Measurements from ENCODE around the gene CD99L2. TPM values are rescaled to one million over a fixed set of nuclear protein-coding genes. Genes with fewer than 3 reads are reported as not detected.

CD99L2 gene
- total and polyA plus RNA-seq, 4 donors, result 9.7 to 39.8 (median 23.8) TPM

DNA sequence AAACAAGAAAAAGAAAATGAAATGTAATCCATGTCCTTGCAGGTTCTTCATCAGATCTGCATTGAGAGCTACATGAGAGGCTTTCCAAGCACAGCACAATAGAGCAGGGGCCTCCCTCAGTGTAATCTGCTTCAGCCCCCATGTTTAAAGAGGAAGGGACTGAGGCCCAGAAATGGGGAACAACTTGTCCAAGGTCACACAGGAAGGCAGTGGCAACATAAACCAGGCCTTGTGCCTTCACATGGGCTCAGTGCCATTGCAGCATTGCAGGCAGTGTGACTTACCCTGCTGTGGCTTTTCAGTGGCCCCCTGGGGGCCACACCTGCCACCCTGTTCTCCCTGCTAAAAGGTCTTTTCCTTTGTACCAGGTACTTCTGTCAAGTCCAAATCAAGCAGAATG is 20.9 kb upstream of the CD99L2 start:
- no peak for DNase-seq (ENCODE audit: low spot score)
- Histone ChIP-seq H3K9ac (ENCODE audit: low read depth in 1 of 2, low read length in 2 of 2) (no peak overlapping the region), H3K27ac (ENCODE audit: low read depth in 1 of 2, low read length in 2 of 2) (no peak overlapping the region), H3K9me3 (ENCODE audit: control insufficient read depth in 4 of 4, low read length in 3 of 4) (peaks cover 0 to 2% (median 0%) of the 10 kb centered on the region in 4 donors), H3K36me3 (ENCODE audit: control insufficient read depth in 4 of 4, insufficient read depth in 3 of 4, low read depth in 1 of 4, low read length in 3 of 4) (no peaks in the 10 kb centered on the region), H3K4me3 (ENCODE audit: low read depth in 1 of 3, low read length in 3 of 3) (no peak overlapping the region), H3K27me3 (ENCODE audit: control insufficient read depth in 4 of 4, insufficient read depth in 4 of 4, low read length in 3 of 4) (no peaks in the 10 kb centered on the region), H3K4me1 (ENCODE audit: control insufficient read depth in 4 of 4, insufficient read depth in 4 of 4, low read length in 3 of 4) (no peaks in the 10 kb centered on the region)
- TF ChIP-seq GABPA (IDR thresholded peaks at IDR 0.05 in 1 of 2, conservative IDR thresholded peaks at IDR 0.05 in 1 of 2), result no peak
- no peak for TF ChIP-seq HNF4G (IDR thresholded peaks at IDR 0.05)
- TF ChIP-seq YY1 (IDR thresholded peaks at IDR 0.05), result no peak
- TF ChIP-seq EGR1 (IDR thresholded peaks at IDR 0.05; ENCODE audit: low read depth in 2 of 2), result no peak
- TF ChIP-seq, protein P1, sequence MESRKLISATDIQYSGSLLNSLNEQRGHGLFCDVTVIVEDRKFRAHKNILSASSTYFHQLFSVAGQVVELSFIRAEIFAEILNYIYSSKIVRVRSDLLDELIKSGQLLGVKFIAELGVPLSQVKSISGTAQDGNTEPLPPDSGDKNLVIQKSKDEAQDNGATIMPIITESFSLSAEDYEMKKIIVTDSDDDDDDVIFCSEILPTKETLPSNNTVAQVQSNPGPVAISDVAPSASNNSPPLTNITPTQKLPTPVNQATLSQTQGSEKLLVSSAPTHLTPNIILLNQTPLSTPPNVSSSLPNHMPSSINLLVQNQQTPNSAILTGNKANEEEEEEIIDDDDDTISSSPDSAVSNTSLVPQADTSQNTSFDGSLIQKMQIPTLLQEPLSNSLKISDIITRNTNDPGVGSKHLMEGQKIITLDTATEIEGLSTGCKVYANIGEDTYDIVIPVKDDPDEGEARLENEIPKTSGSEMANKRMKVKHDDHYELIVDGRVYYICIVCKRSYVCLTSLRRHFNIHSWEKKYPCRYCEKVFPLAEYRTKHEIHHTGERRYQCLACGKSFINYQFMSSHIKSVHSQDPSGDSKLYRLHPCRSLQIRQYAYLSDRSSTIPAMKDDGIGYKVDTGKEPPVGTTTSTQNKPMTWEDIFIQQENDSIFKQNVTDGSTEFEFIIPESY (IDR thresholded peaks at IDR 0.05), result no peak
- TF ChIP-seq NR2F2 (IDR thresholded peaks at IDR 0.05), result no peak
- TF ChIP-seq RXRA (IDR thresholded peaks at IDR 0.05), result no peak
- TF ChIP-seq, protein P2, sequence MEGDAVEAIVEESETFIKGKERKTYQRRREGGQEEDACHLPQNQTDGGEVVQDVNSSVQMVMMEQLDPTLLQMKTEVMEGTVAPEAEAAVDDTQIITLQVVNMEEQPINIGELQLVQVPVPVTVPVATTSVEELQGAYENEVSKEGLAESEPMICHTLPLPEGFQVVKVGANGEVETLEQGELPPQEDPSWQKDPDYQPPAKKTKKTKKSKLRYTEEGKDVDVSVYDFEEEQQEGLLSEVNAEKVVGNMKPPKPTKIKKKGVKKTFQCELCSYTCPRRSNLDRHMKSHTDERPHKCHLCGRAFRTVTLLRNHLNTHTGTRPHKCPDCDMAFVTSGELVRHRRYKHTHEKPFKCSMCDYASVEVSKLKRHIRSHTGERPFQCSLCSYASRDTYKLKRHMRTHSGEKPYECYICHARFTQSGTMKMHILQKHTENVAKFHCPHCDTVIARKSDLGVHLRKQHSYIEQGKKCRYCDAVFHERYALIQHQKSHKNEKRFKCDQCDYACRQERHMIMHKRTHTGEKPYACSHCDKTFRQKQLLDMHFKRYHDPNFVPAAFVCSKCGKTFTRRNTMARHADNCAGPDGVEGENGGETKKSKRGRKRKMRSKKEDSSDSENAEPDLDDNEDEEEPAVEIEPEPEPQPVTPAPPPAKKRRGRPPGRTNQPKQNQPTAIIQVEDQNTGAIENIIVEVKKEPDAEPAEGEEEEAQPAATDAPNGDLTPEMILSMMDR (IDR thresholded peaks at IDR 0.05; ENCODE audit: low read depth, low read length, missing input control), result no peak
- TF ChIP-seq, protein P3, sequence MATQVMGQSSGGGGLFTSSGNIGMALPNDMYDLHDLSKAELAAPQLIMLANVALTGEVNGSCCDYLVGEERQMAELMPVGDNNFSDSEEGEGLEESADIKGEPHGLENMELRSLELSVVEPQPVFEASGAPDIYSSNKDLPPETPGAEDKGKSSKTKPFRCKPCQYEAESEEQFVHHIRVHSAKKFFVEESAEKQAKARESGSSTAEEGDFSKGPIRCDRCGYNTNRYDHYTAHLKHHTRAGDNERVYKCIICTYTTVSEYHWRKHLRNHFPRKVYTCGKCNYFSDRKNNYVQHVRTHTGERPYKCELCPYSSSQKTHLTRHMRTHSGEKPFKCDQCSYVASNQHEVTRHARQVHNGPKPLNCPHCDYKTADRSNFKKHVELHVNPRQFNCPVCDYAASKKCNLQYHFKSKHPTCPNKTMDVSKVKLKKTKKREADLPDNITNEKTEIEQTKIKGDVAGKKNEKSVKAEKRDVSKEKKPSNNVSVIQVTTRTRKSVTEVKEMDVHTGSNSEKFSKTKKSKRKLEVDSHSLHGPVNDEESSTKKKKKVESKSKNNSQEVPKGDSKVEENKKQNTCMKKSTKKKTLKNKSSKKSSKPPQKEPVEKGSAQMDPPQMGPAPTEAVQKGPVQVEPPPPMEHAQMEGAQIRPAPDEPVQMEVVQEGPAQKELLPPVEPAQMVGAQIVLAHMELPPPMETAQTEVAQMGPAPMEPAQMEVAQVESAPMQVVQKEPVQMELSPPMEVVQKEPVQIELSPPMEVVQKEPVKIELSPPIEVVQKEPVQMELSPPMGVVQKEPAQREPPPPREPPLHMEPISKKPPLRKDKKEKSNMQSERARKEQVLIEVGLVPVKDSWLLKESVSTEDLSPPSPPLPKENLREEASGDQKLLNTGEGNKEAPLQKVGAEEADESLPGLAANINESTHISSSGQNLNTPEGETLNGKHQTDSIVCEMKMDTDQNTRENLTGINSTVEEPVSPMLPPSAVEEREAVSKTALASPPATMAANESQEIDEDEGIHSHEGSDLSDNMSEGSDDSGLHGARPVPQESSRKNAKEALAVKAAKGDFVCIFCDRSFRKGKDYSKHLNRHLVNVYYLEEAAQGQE (IDR thresholded peaks at IDR 0.05), result no peak
- TF ChIP-seq, protein P4, sequence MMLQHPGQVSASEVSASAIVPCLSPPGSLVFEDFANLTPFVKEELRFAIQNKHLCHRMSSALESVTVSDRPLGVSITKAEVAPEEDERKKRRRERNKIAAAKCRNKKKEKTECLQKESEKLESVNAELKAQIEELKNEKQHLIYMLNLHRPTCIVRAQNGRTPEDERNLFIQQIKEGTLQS (IDR thresholded peaks at IDR 0.05), result no peak
- no peak for TF ChIP-seq FOXA1 (IDR thresholded peaks at IDR 0.05)
- no peak for TF ChIP-seq TAF1 (conservative IDR thresholded peaks at IDR 0.05)
- TF ChIP-seq, protein P5, sequence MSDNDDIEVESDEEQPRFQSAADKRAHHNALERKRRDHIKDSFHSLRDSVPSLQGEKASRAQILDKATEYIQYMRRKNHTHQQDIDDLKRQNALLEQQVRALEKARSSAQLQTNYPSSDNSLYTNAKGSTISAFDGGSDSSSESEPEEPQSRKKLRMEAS (IDR thresholded peaks at IDR 0.05), result no peak

DNA sequence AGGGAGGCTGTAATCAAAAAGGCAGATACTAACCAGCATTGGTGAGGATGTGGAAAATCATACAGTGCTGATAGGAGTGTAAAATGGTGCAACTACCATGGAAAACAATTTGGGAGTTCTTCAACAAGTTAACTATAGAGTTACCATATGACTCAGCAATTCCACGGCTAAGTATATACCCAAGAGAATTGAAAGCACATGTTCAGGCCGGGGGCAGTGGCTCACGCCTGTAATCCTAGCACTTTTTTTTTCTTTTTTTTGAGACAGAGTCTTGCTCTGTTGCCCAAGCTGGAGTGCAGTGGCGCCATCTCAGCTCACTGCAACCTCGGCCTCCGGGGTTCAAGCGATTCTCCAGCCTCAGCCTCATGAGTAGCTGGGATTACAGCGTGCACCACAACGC is 15.0 kb upstream of the CD99L2 start:
- no peak for DNase-seq (ENCODE audit: low spot score)
- Histone ChIP-seq H3K4me3 (ENCODE audit: low read depth in 1 of 3, low read length in 3 of 3) (no peak overlapping the region), H3K36me3 (ENCODE audit: control insufficient read depth in 4 of 4, insufficient read depth in 3 of 4, low read depth in 1 of 4, low read length in 3 of 4) (no peaks in the 10 kb centered on the region), H3K9me3 (ENCODE audit: control insufficient read depth in 4 of 4, low read length in 3 of 4) (no peaks in the 10 kb centered on the region), H3K9ac (ENCODE audit: low read depth in 1 of 2, low read length in 2 of 2) (no peak overlapping the region), H3K27me3 (ENCODE audit: control insufficient read depth in 4 of 4, insufficient read depth in 4 of 4, low read length in 3 of 4) (no peaks in the 10 kb centered on the region), H3K27ac (ENCODE audit: low read depth in 1 of 2, low read length in 2 of 2) (no peak overlapping the region), H3K4me1 (ENCODE audit: control insufficient read depth in 4 of 4, insufficient read depth in 4 of 4, low read length in 3 of 4) (no peaks in the 10 kb centered on the region)
- WGBS, result 92% methylated on average over 9 of the region's 9 CpGs
- TF ChIP-seq RAD21 (IDR thresholded peaks at IDR 0.05) (no peak), NR2F2 (IDR thresholded peaks at IDR 0.05) (no peak), FOXA1 (IDR thresholded peaks at IDR 0.05) (no peak), YY1 (IDR thresholded peaks at IDR 0.05) (no peak), HNF4G (IDR thresholded peaks at IDR 0.05) (no peak), TAF1 (conservative IDR thresholded peaks at IDR 0.05) (no peak), GABPA (IDR thresholded peaks at IDR 0.05 in 1 of 2, conservative IDR thresholded peaks at IDR 0.05 in 1 of 2) (no peak), SP1 (IDR thresholded peaks at IDR 0.05) (no peak), FOXA2 (IDR thresholded peaks at IDR 0.05) (no peak)
- TF ChIP-seq, protein P5 (IDR thresholded peaks at IDR 0.05), result no peak
- TF ChIP-seq, protein P1 (IDR thresholded peaks at IDR 0.05), result no peak
- TF ChIP-seq, protein P3 (IDR thresholded peaks at IDR 0.05), result no peak
